Gastrocnemius medialis (tissue), 4 donors: ENCODE measurements around the gene SLC33A1.
"Not testable (repeated sequence)": the region's sequence is repeated elsewhere in the genome, so short reads cannot be mapped to it uniquely, and the experiment has no call there.

Experiments used
- CTCF ChIP-seq, 5 experiments: fragments of 450-650 bp in 3 of 5; fragments of 200-600 bp in 2 of 5; sonication (generic) in 2 of 5; IDR thresholded peaks in 4 of 5; conservative IDR thresholded peaks in 1 of 5; 1 replicate in 4 of 5; 2 replicates in 1 of 5; pipeline ENCODE4 v1.5.1; 2016 to 2019; ENCODE audit warnings: antibody characterized with exemption in 5 of 5, mild to moderate bottlenecking in 3 of 5, moderate library complexity in 3 of 5
- POLR2A ChIP-seq, 2 donors: fragments of 450-650 bp; IDR thresholded peaks; one replicate each; pipeline ENCODE4 v1.6.1; 2017; ENCODE audit warnings: antibody characterized with exemption in 2 of 2, mild to moderate bottlenecking in 2 of 2, moderate library complexity in 2 of 2

DNA sequence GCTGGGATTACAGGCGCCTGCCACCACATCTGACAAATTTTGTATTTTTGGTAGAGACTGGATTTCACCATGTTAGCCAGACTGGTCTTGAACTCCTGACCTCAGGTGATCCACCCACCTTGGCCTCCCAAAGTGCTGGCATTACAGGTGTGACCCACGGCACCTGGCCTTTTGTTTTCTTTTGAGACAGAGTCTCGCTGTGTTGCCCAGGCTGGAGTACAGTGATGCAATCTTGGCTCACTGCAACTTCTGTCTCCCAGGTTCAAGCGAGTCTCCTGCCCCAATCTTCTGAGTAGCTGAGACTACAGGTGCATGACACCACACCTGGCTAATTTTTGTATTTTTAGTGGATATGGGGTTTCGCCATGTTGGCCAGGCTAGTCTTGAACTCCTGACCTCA, 6.2 kb upstream of the SLC33A1 start:
- not testable (repeated sequence) for TF ChIP-seq CTCF (IDR thresholded peaks at IDR 0.05 in 4 of 5, conservative IDR thresholded peaks at IDR 0.05 in 1 of 5); POLR2A (IDR thresholded peaks at IDR 0.05)
